HG03103 (cell line): ENCODE measurements around the gene HOXD3.

ENCODE experiments used
- ATAC-seq: cut with Tn5 transposase; IDR thresholded peaks from one replicate; pipeline ENCODE4 v1.9.1; 2021; ENCODE audit warnings: low read depth; ENCODE audit not compliant: unreplicated experiment

HOXD3 gene

DNA sequence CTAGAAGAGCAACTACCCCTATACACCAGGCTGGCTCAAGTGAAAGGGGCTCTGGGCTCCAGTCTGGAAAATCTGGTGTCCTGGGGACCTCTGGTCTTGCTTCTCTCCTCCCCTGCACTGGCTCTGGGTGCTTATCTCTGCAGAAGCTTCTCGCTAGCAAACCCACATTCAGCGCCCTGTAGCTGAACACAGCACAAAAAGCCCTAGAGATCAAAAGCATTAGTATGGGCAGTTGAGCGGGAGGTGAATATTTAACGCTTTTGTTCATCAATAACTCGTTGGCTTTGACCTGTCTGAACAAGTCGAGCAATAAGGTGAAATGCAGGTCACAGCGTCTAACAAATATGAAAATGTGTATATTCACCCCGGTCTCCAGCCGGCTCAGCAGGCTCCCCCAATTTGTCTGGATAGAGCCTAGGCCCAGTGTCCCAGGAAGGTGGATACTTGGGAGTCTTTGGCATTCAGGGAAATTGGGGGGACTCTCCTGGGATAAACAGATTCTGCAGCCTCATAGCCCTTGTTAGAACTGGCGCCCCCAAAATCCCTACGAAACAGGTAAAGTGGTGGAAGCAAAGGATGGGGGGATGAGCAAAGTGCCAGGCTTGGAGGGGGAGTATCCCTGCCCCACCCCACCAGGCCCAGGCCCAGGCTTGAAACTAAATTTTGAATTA, 8.2 kb upstream of the HOXD3 start:
- no peak for ATAC-seq

DNA sequence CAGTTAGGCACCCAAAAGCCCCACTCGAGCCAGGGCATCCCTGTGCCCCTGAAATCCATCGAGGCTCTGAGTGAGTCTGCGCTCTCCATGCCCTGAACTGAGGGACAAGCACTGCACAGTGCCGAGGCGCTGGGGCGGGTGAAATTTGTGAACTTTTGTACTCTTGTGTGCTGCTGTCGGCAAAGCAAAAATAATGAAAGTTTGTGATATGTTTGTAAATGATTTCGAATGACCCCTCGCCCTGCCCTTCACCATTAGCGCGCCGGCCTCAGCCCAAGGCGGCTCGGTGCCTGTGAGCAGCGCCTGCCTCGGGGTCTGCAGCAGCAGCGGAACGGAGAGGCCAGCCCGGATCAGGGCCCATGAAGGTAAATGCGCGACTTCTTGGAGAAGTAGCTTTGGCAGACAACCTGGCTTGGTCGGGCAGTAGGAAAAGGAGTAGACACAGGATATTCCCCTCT, 7.6 kb upstream of the HOXD3 start:
- ATAC-seq: no peak

DNA sequence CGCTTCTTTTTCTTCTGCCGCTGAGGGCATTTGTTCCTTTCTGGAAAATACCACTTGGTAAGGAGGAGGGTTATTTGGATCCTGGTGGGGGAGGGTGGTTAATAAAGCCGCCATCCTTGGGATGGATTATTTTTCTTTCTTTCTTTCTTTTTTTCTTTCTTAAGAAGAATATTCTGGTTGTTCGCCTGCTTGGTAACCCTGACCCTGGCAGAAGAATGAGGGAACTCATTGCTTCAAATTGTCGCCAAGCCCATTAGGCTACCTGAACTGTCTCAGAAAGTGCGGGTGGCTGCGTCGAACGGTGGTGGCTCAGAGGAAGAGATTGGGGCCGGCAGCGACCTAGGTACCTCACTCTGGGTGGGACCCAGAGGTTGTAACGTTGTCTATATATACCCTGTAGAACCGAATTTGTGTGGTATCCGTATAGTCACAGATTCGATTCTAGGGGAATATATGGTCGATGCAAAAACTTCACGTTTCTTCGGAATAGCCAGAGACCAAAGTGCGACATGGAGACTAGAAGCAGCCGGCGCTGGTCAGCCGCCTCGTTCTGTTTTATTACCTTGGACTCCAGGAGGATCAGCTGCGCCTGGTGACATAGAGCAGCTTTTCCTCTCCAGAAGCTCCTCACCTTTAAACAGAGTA, 7.0 kb upstream of the HOXD3 start:
- no peak for ATAC-seq

DNA sequence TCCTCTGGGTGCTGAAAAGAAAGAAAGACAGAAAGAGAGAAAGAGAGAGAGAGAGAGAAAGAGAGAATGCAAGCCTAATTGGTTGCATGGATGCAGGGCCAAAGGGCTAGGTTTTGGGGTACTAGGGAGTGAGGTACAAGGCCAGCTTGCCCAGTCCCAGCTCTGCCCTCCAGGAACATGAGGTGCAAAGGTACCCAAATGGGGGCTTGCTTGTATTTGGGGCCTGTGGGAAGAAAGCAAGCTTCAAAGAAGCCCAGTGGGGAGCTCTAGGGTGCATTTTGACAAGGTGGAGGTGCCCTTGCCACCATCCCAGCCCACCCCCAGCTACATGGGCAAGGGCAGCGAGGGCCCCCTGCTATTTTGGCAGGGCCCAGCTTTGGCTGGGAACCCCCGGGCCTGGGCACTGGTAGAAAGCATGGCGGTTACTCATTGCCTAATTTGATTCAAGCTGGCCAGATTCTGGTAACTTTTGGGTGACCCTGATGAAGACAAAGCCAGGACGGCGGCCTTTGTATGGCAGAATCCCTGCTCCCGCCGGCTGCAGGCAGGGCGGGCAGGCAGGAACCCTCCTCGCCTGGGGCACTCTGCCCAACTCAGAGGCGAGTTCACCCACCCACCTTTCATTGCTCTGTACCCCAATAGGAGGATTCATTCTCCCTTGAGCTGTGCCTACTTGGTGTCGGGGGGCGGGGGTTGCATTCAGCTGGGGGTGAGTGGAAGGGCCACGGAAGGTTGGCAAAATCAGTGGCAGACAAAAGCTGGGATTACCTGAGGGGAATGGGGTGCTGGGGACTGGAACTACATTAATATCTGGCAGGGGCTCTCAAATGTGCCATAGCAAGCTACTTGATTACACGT, 6.3 kb upstream of the HOXD3 start:
- ATAC-seq: no peak

DNA sequence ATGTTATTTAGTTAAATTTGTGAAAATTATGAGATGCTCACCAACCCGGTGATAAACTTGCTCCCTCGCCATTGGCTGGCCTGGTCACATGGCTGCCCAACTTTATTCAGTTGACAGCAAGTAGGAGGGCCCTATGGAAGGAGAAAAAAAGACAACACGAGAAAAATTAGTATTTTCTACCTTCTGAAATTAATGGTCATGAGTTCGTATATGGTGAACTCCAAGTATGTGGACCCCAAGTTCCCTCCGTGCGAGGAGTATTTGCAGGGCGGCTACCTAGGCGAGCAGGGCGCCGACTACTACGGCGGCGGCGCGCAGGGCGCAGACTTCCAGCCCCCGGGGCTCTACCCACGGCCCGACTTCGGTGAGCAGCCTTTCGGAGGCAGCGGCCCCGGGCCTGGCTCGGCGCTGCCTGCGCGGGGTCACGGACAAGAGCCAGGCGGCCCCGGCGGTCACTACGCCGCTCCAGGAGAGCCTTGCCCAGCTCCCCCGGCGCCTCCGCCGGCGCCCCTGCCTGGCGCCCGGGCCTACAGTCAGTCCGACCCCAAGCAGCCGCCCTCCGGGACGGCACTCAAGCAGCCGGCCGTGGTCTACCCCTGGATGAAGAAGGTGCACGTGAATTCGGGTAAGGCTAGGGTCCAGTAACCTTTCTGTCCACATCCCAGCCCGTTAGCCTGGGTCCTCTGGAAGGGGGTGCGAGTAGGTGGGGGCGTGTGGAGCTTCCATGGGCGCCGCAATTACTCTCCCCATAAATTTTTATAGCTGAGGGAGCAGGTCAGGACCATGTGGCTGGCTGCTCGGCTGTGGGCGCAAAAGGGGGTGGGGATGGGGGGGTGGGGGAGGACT, 5.4 kb upstream of the HOXD3 start, which contains the start of gene HOXD4:
Gene HOXD4, plus strand, starts transcription at position 109 of the 846 bp plus-strand sequence. Its CDS starts 84 bp downstream, at position 193.
- no peak for ATAC-seq

DNA sequence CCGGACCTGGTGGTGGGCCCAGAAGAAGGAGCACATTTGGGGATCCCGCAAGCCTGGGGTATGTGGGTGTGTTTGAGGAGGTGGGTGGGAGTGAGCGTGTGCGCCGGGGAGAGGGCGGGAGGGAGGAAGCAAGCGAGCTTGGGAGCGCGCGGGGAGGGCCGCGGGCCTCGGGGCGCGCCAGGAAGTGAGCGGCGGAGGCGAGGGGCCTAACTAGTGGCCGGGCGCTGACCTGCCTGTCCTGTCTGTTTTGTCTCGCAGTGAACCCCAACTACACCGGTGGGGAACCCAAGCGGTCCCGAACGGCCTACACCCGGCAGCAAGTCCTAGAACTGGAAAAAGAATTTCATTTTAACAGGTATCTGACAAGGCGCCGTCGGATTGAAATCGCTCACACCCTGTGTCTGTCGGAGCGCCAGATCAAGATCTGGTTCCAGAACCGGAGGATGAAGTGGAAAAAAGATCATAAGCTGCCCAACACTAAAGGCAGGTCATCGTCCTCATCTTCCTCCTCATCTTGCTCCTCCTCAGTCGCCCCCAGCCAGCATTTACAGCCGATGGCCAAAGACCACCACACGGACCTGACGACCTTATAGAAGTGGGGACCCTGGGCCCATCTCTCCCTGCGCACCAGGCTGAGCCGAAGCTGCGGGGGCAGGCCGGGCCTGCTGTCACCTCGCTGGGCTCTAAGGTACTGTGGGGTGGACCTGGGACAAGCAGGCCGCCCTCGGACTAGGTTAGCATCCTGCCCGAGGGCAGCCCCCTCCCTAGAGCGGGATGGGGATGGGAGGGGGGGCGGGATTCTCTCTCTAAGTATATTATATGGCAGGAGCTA, 4.5 kb upstream of the HOXD3 start:
- ATAC-seq: no peak

DNA sequence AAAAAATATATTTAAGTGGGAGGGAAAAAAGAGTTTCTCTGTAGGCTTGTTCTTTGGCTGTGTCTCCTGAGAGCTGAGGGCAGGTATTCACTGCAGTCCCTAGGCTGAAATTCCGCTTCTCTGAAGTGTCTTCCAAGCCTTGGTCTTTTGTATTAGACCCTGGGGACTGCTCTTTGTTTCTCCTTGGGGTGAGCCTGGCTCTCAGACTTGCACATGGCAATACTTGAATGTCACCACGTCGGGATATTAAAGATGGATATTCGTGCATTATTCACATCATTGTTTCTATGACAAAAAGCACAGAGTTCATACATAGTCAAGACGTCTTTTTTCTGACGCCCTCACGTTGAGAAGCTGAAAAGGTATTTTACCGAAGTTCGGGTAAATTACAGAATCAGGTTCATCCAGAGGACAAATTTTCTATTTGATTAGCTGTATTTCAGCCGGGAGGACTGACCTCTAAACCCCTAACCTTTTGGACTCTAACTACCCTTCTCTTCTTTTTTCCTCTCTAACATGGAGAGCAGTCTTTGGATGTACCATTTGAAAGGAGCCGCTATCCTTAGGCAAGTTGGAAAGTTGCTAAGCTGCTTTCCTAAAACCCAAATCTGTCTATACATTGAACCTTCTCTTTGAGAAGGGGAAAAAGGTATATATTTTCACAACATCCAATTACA, 2.4 kb upstream of the HOXD3 start:
- ATAC-seq: no peak

DNA sequence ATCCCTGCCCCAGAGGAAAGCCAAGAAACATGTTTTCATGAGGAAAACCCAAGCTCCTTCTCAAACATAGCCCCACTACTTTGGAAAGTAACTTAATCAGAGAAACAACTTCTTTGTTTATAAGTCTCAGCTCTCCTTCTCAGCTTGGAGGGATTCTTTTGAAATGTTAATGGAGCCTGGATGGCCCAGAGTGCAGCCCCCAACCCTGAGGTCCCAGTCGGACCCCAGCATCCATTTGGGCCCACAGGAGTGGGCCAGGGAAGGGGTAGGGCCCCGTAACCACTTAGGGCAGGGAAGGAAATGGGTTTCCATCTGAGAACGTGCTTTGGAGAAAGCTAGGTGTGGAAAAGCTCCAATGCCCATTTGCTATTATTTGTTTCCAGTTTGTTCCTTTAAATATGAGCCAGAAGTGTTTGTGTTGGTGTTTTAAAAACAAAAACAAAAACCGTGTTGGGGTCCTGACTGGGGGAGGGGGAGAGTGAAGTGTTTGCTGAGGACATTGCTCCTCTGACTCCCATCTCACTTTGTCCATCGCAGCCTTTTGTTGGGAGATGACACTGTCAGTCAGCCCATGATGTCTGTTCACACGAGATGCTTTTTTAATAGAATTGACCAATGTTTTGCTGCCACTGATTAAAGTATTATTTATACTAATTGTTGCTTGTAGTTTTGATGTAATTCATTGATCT, 1.6 kb upstream of the HOXD3 start:
- no peak for ATAC-seq

DNA sequence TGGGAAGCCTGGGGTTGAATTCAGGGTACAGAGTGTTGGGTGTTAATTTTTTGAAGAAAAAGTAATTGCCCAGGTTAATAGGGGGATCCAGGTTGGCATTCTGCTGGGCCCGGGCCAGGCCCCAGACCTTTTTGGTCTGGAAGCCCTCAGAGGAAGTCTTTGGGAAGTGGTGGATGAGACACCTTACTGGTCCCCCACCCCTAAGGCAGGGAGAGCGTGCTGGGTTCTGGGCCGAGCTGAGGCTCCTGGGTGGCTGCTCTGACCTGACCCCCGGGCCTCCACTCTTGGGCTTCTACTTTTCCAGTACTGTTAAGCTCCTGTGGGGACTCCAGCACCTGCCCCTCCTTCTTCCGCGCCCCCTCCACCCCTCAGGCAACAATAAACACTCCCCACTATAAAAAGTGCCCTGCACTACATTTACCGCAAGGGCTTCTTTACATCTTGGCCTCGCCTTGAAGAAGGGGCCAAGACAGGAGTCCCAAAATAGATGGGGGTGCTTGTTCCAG, 753 bp upstream of the HOXD3 start:
- ATAC-seq: no peak

DNA sequence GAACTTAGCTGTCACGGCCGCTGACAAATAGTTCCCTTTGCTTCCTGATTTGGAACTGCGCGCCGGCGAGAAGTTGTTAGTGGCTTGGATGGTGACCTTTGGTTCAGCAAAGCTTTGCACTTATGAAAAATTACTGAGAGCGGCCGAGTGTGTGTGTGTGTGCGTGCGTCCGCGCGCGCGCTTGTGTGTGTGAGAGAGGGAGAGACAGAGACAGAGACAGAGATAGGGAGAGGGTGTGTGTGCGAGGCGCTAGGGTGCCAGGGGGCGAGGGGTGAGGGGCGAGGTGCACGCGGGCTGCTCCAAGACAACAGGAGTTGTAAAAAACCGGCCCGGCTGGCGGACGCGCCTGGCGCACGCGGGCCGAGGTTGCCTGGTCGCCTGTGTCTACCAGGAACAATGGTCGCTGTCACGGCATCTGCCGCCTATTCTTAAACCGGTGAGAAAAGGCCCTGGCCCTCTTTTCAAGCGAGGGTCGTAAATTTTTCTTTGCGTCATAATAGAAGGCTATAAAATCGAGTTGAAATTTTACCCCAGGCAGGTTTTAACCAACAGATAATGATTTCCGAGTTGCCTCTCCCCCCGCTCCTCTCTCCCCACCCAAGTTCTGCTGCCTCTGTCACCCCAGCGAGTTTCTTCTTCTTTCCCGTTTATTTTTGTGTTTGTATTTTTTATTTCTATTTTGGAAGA, 535 bp downstream of the HOXD3 start:
- no peak for ATAC-seq

DNA sequence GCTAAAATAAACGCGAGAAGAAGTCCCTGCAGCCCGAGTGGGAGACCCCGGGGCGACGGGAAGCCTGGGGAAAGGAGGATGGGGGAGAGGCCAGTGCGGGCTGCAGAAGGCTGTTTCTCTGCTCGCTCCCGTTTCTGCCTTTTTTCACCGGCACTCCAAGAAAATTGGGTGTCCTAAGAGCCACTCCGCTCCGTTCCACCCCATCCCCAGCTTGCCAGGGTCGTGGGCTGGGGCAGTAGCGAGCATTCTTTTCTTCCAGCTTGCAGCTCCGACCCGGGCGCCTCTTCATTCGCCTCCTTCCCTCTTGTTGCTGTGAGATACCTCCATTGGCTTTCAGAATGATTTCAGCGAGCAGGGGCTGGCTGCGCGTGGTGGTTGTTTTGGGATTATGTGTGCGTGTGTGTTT, 1.1 kb downstream of the HOXD3 start:
- ATAC-seq: no peak

DNA sequence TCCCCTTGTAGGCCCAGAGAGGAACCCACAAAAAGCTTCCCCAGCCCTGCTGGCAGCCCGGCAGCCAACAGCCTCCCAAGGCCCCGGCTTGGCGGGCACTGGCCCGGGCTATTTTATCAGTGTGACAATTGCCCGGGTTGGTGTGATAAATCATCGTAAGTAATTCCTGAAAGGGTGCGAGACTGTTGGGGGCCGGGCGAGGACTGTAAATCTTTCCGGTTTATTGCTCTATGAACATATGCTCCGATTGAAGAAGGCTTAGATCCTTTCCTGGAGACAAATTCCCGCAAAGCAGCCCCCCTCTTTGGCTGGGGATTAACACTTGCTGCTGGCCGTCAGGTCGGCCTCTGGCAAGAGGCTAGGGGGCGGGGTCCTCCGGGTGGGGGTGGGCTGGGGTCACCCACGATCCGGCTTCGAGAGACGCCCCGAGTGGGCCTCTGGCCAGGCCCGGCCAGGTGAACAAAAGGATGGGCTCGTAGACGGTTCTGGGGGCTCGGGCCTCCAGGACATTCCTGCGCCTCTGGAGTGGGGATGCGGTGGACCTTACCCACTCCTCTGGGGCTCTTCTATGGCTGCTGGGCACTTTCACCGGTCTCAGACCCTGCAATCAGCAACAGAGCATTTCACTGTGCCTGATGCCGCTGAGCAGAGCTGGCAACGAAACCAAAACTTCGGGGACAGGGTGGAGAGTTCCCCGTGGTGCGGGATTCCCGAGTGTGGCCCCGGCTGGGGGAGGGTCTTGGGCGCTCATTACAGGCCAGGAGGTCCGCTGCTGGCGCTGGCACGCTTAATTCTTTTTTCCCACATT, 2.0 kb downstream of the HOXD3 start:
- no peak for ATAC-seq

DNA sequence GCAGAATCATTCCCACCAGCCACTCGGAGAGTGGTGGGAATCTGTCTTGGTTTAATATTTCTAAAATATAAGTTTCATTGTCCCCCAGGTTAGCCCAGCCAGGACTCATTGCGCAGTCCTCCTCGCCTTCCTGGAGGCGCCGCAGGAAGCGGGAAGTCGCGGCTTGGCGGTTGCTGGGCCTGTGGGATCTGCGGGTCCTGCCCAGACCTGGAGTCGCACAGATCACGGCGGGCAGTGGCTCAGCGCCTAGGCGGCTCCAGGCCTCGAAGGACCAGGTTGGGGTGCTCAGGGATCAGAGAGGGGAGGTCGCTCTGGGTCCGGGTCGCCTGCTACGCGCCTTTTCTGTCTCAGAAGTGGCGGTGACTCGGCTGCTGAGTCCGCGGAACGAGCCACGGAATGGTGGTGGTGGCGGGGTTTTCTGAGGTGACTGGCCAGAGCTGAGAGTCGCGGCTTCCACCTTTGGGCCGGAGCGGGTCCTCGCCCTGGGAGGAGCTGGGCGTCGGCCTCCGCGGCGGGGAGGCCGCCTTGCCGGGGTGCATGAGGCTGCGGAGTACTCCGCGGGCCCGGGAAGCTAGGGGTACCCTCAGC, 2.6 kb downstream of the HOXD3 start:
- no peak for ATAC-seq

DNA sequence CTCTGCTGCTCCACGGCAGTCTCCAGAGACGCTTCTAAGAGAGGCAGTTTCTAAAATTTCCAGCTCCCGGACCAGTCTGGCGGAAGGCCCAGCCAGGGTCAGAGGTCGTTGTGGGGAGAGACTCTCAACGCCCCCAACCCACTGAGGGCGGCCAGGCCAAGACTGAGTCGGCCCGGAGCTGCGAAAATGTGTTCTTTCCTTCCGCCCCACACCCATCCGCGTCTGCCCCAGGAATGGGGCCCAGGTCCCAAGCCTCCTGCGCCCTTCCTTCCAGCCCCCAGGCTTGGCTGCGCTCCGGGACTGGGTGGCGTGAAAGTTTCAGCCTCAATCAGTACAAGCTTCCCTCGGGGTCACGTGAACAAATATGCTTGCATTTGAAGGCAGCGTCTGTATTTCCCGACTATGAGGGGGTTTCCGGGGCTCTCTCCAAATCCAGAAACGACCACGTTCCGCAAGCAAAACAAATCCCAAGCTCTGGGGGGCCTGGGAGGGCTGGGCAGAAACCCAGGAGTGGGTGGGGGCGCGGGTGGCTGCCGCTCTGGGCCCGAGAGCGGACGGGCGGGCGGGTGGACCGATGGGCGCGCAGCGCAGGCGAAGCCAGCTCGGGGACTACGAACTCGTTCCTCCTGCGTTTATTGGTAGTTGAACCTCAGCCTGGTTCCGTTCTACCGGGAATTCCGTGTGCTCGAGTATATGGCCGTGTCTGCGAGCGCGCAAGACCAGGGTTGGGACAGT, 3.3 kb downstream of the HOXD3 start:
- ATAC-seq: no peak

DNA sequence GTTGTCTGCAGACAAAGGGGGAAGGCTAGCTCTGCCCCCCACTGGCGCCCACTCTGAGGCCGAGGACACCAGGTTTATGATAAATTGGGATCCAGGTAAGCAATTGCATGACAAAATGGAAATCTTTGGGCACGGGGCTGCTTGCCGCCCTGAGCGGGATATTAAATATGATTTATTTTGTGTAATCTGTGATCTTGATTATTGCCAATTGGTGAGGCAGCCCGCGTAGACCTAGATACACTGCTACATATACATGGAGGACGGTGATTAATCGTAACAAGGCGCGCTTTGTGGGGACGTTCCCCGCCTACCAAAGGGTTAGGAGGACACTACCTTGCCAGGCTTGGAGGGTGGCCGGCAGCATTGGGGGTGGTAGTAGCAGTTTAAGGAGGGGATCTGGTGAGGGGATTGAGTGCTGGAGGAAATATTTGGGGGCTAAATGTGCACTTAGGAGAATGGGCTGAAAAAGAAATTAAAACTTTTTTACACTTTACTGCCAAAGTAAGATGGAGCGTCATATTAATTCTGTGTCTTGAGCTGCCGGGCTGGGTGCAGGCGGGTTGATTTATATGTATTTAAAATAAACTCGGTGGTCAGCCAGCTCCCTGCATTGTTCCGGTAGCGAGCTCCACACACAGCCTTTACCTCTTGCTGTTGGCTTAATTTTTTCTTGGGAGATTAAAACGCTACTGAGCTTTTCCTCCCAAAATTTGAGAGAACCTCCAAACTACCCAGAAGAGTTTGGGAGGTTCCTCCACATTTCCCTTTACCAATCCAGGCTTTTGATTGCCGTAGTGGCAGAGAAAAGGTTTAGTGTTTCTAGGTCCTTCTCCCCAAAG, 4.1 kb downstream of the HOXD3 start:
- ATAC-seq: no peak
